CD14-positive monocyte (primary cell): ENCODE measurements around the gene ELMO1. TPM values are rescaled to one million over a fixed set of nuclear protein-coding genes. Genes with fewer than 3 reads are reported as not detected.

Source experiments
- DNase-seq, 3 donors: peaks; one replicate each; pipeline ENCODE4 v3.0.0-alpha.2; 2011 to 2022
- H2AFZ ChIP-seq: 2 replicates; pipeline ENCODE4 v1.6.0; 2012; ENCODE audit warnings: mild to moderate bottlenecking, low read depth, low read length, inconsistent platforms; ENCODE audit not compliant: insufficient read depth, poor library complexity, severe bottlenecking
- H3K27ac ChIP-seq, 2 donors: 1 replicate in 1 of 2; 2 replicates in 1 of 2; pipeline ENCODE4 v1.5.1; 2012 to 2013; ENCODE audit warnings: low read length in 2 of 2, control low read depth in 1 of 2, inconsistent platforms in 1 of 2, low read depth in 1 of 2, mild to moderate bottlenecking in 1 of 2
- H3K27me3 ChIP-seq, 2 donors: one replicate each; pipeline versions ENCODE4 v1.6.0 to v1.6.1; 2011 to 2013; ENCODE audit warnings: low read length in 2 of 2; ENCODE audit not compliant: control insufficient read depth in 2 of 2, insufficient read depth in 2 of 2
- H3K36me3 ChIP-seq, 2 donors: replicated peaks in 1 of 2; 1 replicate in 1 of 2; 2 replicates in 1 of 2; pipeline versions ENCODE4 v1.5.1 to v1.6.1; 2012 to 2013; ENCODE audit warnings: low read length in 2 of 2, control low read depth in 1 of 2, inconsistent platforms in 1 of 2, mild to moderate bottlenecking in 1 of 2; ENCODE audit not compliant: insufficient read depth in 2 of 2, control insufficient read depth in 1 of 2
- H3K4me1 ChIP-seq, 2 donors: 1 replicate in 1 of 2; 2 replicates in 1 of 2; pipeline versions ENCODE4 v1.5.1 to v1.6.1; 2012 to 2013; ENCODE audit warnings: low read length in 2 of 2, control low read depth in 1 of 2, inconsistent platforms in 1 of 2, mild to moderate bottlenecking in 1 of 2, moderate library complexity in 1 of 2; ENCODE audit not compliant: insufficient read depth in 2 of 2, control insufficient read depth in 1 of 2
- H3K4me2 ChIP-seq: replicated peaks from 2 replicates; pipeline ENCODE3; 2012; ENCODE audit warnings: low read length, moderate library complexity, mild to moderate bottlenecking; ENCODE audit not compliant: poor library complexity, severe bottlenecking; ENCODE audit errors: extremely low read depth
- H3K4me3 ChIP-seq, 3 experiments: fragments of 200-600 bp in 1 of 3; sonication (generic) in 1 of 3; replicated peaks in 1 of 3; 1 replicate in 2 of 3; 2 replicates in 1 of 3; pipeline ENCODE4 v1.5.1; 2011 to 2013; ENCODE audit warnings: low read length in 3 of 3, mild to moderate bottlenecking in 3 of 3, control low read depth in 2 of 3, low read depth in 2 of 3, inconsistent platforms in 1 of 3, moderate library complexity in 1 of 3
- H3K79me2 ChIP-seq: 2 replicates; pipeline ENCODE4 v1.6.0; 2012; ENCODE audit warnings: mild to moderate bottlenecking, control low read depth, inconsistent platforms, low read length, moderate library complexity; ENCODE audit not compliant: insufficient read depth
- H3K9ac ChIP-seq: 2 replicates; pipeline ENCODE4 v1.6.0; 2017; ENCODE audit warnings: low read length, mild to moderate bottlenecking; ENCODE audit not compliant: insufficient read depth, poor library complexity, severe bottlenecking
- H3K9me3 ChIP-seq, 2 donors: replicated peaks in 1 of 2; 1 replicate in 1 of 2; 2 replicates in 1 of 2; pipeline versions ENCODE4 v1.5.1 to v1.6.1; 2012 to 2013; ENCODE audit warnings: low read length in 2 of 2, control low read depth in 1 of 2; ENCODE audit not compliant: control insufficient read depth in 1 of 2, insufficient read depth in 1 of 2
- H4K20me1 ChIP-seq: 2 replicates; pipeline ENCODE4 v1.6.0; 2012; ENCODE audit warnings: mild to moderate bottlenecking, low read length, control low read depth, moderate library complexity; ENCODE audit not compliant: insufficient read depth
- H3K27ac Mint-ChIP-seq, 7 donors: one replicate each; pipeline ENCODE4 v1.8.0; 2020; ENCODE audit warnings: mild to moderate bottlenecking in 7 of 7, mixed read lengths in 7 of 7, moderate library complexity in 6 of 7, inconsistent platforms in 2 of 7
- H3K27me3 Mint-ChIP-seq, 3 donors: one replicate each; pipeline ENCODE4 v1.8.0; 2021 to 2022; ENCODE audit warnings: low read depth in 3 of 3, mild to moderate bottlenecking in 3 of 3, mixed read lengths in 3 of 3, moderate library complexity in 3 of 3, inconsistent platforms in 1 of 3
- H3K36me3 Mint-ChIP-seq, 2 donors: one replicate each; pipeline ENCODE4 v1.8.0; 2020; ENCODE audit warnings: mixed read lengths in 2 of 2, inconsistent platforms in 1 of 2, mild to moderate bottlenecking in 1 of 2
- H3K4me1 Mint-ChIP-seq: one replicate; pipeline ENCODE4 v1.8.0; 2020; ENCODE audit warnings: mild to moderate bottlenecking, mixed read lengths
- H3K4me3 Mint-ChIP-seq, 2 donors: one replicate each; pipeline ENCODE4 v1.8.0; 2020; ENCODE audit warnings: mild to moderate bottlenecking in 2 of 2, mixed read lengths in 2 of 2, moderate library complexity in 1 of 2
- H3K9me3 Mint-ChIP-seq, 7 donors: one replicate each; pipeline ENCODE4 v1.8.0; 2020 to 2022; ENCODE audit warnings: mixed read lengths in 7 of 7, mild to moderate bottlenecking in 6 of 7, moderate library complexity in 6 of 7, inconsistent platforms in 2 of 7
- WGBS: methylation state at CpG from one replicate; pipeline ENCODE4 v1.1.5; 2013; ENCODE audit warnings: missing lambda C conversion rate; ENCODE audit not compliant: insufficient coverage; 5-methylcytosine and 5-hydroxymethylcytosine counted together
- intact Hi-C, 2 donors: fragments of 100-400 bp; cut with micrococcal nuclease; formaldehyde crosslinking; loops; one replicate each; pipeline versions ENCODE4 v1.15.0 to v1.15.1; 2023
- polyA plus RNA-seq, 3 donors: library from polyadenylated mRNA; depleted of rRNA in 1 of 3; unstranded in 2 of 3; stranded (reverse) in 1 of 3; fragments of 300-500 nt in 2 of 3; fragments of >200 nt in 1 of 3; fragmentation: Illumina TruSeq in 2 of 3; gene quantifications; 1 replicate in 2 of 3; 2 replicates in 1 of 3; pipeline ENCODE4 v1.2.3, GENCODE V29; 2012 to 2021
- TF ChIP-seq, protein P1 (sequence below): fragments of 200-600 bp; IDR thresholded peaks from one replicate; pipeline ENCODE4 v1.8.0; 2022; ENCODE audit warnings: antibody characterized with exemption, mild to moderate bottlenecking

The ELMO1 gene
- polyA plus RNA-seq, 3 donors = 46.6 to 50.2 (median 46.7) TPM

DNA sequence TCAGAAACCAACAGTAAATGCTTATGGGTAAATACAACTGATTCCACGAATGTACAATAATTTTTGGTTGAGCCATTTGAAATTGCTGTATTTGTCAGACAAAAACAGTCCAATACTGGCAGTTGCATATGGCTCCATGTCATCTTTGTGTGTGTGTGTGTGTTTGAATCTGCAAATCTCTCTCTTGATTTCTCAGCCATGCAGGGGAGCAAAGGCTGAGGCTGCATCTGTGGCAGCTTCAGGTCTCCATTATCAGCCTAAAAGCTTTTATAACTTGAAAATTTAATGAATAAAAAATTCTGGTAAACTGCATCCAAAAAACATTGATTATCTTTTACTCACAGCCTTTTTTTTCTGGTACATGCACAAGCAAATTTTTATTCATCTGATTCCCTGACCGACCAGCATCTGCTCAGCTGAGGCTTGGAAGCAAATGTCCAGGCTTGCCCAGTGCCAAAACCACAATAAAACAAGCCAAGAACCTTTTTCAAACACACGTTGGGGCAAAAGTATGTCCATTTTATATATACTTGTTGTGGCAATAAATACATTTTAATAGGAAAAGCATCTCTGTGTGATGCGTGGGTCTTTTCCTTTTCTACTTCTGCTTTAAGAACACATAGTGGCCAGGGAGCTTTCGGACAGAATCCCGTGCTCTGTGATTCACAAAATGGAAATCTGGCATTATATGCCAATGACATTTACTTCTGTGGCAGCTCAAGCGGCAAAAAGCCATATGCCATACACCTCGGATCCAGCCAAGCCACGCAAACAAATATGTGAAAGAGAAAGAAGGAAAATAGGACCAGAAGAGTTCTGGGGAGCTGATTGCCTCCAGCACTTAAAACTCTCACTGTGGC, 448.8 kb downstream of the ELMO1 start:
- Histone ChIP-seq H3K27me3 (no peaks in the 10 kb centered on the region), H3K9me3 (no peaks in the 10 kb centered on the region), H3K9ac (no peak overlapping the region), H3K4me1 (no peaks in the 10 kb centered on the region), H3K4me3 (no peak overlapping the region), H3K79me2 (no peaks in the 10 kb centered on the region), H2AFZ (no peak overlapping the region), H4K20me1 (peaks cover 65% of the 10 kb centered on the region), H3K4me2 (no peak overlapping the region), H3K36me3 (peaks cover 10 to 45% of the 10 kb centered on the region in 2 donors), H3K27ac (no peak overlapping the region)
- no peak for DNase-seq
- no peak overlapping the region for H3K27ac Mint-ChIP-seq
- WGBS = 97% methylated on average over 3 of the region's 9 CpGs
- peaks cover 22 to 25% of the 10 kb centered on the region in 2 donors for H3K36me3 Mint-ChIP-seq
- H3K27me3 Mint-ChIP-seq = no peaks in the 10 kb centered on the region
- no peaks in the 10 kb centered on the region for H3K4me1 Mint-ChIP-seq
- TF ChIP-seq, protein P1, sequence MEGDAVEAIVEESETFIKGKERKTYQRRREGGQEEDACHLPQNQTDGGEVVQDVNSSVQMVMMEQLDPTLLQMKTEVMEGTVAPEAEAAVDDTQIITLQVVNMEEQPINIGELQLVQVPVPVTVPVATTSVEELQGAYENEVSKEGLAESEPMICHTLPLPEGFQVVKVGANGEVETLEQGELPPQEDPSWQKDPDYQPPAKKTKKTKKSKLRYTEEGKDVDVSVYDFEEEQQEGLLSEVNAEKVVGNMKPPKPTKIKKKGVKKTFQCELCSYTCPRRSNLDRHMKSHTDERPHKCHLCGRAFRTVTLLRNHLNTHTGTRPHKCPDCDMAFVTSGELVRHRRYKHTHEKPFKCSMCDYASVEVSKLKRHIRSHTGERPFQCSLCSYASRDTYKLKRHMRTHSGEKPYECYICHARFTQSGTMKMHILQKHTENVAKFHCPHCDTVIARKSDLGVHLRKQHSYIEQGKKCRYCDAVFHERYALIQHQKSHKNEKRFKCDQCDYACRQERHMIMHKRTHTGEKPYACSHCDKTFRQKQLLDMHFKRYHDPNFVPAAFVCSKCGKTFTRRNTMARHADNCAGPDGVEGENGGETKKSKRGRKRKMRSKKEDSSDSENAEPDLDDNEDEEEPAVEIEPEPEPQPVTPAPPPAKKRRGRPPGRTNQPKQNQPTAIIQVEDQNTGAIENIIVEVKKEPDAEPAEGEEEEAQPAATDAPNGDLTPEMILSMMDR = no peak
- H3K4me3 Mint-ChIP-seq = no peak overlapping the region
- peaks cover 0 to 2% (median 0%) of the 10 kb centered on the region in 7 donors for H3K9me3 Mint-ChIP-seq
- intact Hi-C loops = no loop called here

DNA sequence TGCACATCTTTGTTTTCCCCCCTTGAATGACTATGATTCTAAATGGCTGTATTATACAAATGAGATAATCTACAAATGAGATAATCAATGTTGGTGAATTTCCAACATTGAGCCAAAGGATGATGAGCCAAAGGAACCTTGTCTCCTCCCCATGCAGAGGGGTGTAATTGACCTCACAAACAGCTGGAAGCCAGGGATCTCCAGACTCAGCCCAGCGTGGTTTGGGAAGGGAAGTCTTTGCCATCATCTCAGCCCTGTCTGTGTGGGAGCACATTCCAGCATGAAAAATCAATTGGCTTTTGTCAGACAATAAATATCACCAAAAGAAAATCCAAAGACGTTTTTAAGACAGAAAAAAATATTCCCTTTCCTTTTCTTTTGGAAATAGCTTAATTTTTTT, 452.9 kb downstream of the ELMO1 start:
- no peaks in the 10 kb centered on the region for H3K4me1 Mint-ChIP-seq
- no peaks in the 10 kb centered on the region for H3K9me3 Mint-ChIP-seq
- Histone ChIP-seq H3K79me2 (no peaks in the 10 kb centered on the region), H3K4me3 (no peak overlapping the region), H4K20me1 (peaks cover 79% of the 10 kb centered on the region), H3K27ac (no peak overlapping the region), H3K36me3 (peaks cover 0 to 14% of the 10 kb centered on the region in 2 donors), H3K4me1 (no peaks in the 10 kb centered on the region), H3K9me3 (no peaks in the 10 kb centered on the region), H3K4me2 (no peak overlapping the region), H3K27me3 (no peaks in the 10 kb centered on the region), H2AFZ (no peak overlapping the region), H3K9ac (no peak overlapping the region)
- intact Hi-C loops = no loop called here
- TF ChIP-seq, protein P1 = no peak
- H3K27me3 Mint-ChIP-seq = no peaks in the 10 kb centered on the region
- peaks cover 4 to 5% of the 10 kb centered on the region in 2 donors for H3K36me3 Mint-ChIP-seq
- no CpG with 5 or more reads among the region's 2 CpGs for WGBS
- H3K27ac Mint-ChIP-seq = no peak overlapping the region
- no peak overlapping the region for H3K4me3 Mint-ChIP-seq
- DNase-seq = no peak
